ENCODE measurements around the gene FOXB1. TPM values are rescaled to one million over a fixed set of nuclear protein-coding genes. Genes with fewer than 3 reads are reported as not detected.

The FOXB1 gene
- total RNA-seq (not detected), polyA plus RNA-seq (not detected)
- long read RNA-seq, donor 1 = 0 reads
- long read RNA-seq, donor 2 = 0 reads

GRCh38 chr15:60004009-60004845 lies at the start of gene FOXB1:
FOXB1 (plus strand) TSS chr15:60004311; CDS start chr15:60004964, 653 bp downstream.
- TF ChIP-seq CTCF (IDR thresholded peaks at IDR 0.05) = no peak
- ATAC-seq = peak in 1 of 4 donors; percentile 39
- Histone ChIP-seq H3K9me3 (no peaks in the 10 kb centered on the region), H3K4me1 (peaks cover 34% of the 10 kb centered on the region), H3K36me3 (ENCODE audit: insufficient read depth in 1 of 2, low read depth in 1 of 2) (no peaks in the 10 kb centered on the region), H3K27ac (no peak within 1 kb of the TSS), H3K4me3 (peak within 1 kb of the TSS; percentile 66), H3K27me3 (ENCODE audit: insufficient read depth in 3 of 3, low read length in 2 of 3) (peaks cover 3 to 99% (median 55%) of the 10 kb centered on the region in 3 donors)
- WGBS, 3 donors = 1 to 2% (median 1%) methylated on average over 71 to 84 of the region's 84 CpGs
- intact Hi-C loops (cut with DNase I) = no loop called here
- no peak for DNase-seq

- TF ChIP-seq CTCF (IDR thresholded peaks at IDR 0.05) = no peak
- intact Hi-C loops (cut with DNase I) = no loop called here
- Histone ChIP-seq H3K27ac (no peak overlapping the region), H3K27me3 (ENCODE audit: insufficient read depth in 3 of 3, low read length in 2 of 3) (peaks cover 0 to 3% (median 0%) of the 10 kb centered on the region in 3 donors), H3K4me3 (no peak overlapping the region), H3K4me1 (no peaks in the 10 kb centered on the region), H3K36me3 (ENCODE audit: insufficient read depth in 1 of 2, low read depth in 1 of 2) (no peaks in the 10 kb centered on the region), H3K9me3 (peaks cover 37% of the 10 kb centered on the region)
- no peak for DNase-seq
- ATAC-seq = no peak
These were observed 45.8 kb upstream of the FOXB1 start for GRCh38 chr15:59958288-59958687.

GRCh38 chr15:59960318-59960717 lies 43.8 kb upstream of the FOXB1 start:
- no peaks in the 10 kb centered on the region for H3K36me3 ChIP-seq (ENCODE audit: insufficient read depth in 1 of 2, low read depth in 1 of 2)
- H3K27ac ChIP-seq = no peak overlapping the region
- H3K4me1 ChIP-seq = no peaks in the 10 kb centered on the region
- DNase-seq (no peak), ATAC-seq (no peak)
- peaks cover 0 to 3% (median 0%) of the 10 kb centered on the region in 3 donors for H3K27me3 ChIP-seq (ENCODE audit: insufficient read depth in 3 of 3, low read length in 2 of 3)
- H3K4me3 ChIP-seq = no peak overlapping the region
- intact Hi-C loops (cut with DNase I) = no loop called here
- no peak for TF ChIP-seq CTCF (IDR thresholded peaks at IDR 0.05)
- peaks cover 41% of the 10 kb centered on the region for H3K9me3 ChIP-seq

- no peaks in the 10 kb centered on the region for H3K27me3 ChIP-seq (ENCODE audit: insufficient read depth in 3 of 3, low read length in 2 of 3)
- H3K9me3 ChIP-seq = peaks cover 37% of the 10 kb centered on the region
- no peaks in the 10 kb centered on the region for H3K4me1 ChIP-seq
- 88 to 94% (median 92%) methylated on average over 1 of the region's 1 CpG for WGBS, 3 donors
- H3K27ac ChIP-seq = no peak overlapping the region
- ATAC-seq (no peak), DNase-seq (no peak)
- TF ChIP-seq CTCF (IDR thresholded peaks at IDR 0.05) = no peak
- H3K36me3 ChIP-seq (ENCODE audit: insufficient read depth in 1 of 2, low read depth in 1 of 2) = no peaks in the 10 kb centered on the region
- no peak overlapping the region for H3K4me3 ChIP-seq
- intact Hi-C loops (cut with DNase I) = no loop called here
These were observed 40.8 kb upstream of the FOXB1 start for GRCh38 chr15:59963322-59963721.
